ENCODE data around the gene KASH5. TPM values are rescaled to one million over a fixed set of nuclear protein-coding genes. Genes with fewer than 3 reads are reported as not detected.
A peak's percentile ranks its signal among the peaks of the same experiment; 100 is the strongest.

KASH5 gene, protein sequence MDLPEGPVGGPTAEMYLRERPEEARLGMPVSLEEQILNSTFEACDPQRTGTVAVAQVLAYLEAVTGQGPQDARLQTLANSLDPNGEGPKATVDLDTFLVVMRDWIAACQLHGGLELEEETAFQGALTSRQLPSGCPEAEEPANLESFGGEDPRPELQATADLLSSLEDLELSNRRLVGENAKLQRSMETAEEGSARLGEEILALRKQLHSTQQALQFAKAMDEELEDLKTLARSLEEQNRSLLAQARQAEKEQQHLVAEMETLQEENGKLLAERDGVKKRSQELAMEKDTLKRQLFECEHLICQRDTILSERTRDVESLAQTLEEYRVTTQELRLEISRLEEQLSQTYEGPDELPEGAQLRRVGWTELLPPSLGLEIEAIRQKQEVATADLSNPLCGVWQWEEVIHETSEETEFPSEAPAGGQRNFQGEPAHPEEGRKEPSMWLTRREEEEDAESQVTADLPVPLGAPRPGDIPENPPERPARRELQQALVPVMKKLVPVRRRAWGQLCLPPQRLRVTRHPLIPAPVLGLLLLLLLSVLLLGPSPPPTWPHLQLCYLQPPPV
- total RNA-seq (2014; rRNA removed; shearing (Covaris generic); ENCODE audit: low replicate concordance) = 0.30 TPM in 1 of 2 replicates, not detected in the other

- in situ Hi-C loops (cut with HindIII; ENCODE audit: low pct_unique_long_range_greater_than_20kb, low sequenced_read_pairs) = no loop called here
- DNase-seq (ENCODE audit: low read depth) = no peak
Observed at GRCh38 chr19:49387936-49388372, at the start of gene KASH5. KASH5 (plus strand) TSS chr19:49388249; CDS start chr19:49390884, 2,635 bp downstream.

DNA sequence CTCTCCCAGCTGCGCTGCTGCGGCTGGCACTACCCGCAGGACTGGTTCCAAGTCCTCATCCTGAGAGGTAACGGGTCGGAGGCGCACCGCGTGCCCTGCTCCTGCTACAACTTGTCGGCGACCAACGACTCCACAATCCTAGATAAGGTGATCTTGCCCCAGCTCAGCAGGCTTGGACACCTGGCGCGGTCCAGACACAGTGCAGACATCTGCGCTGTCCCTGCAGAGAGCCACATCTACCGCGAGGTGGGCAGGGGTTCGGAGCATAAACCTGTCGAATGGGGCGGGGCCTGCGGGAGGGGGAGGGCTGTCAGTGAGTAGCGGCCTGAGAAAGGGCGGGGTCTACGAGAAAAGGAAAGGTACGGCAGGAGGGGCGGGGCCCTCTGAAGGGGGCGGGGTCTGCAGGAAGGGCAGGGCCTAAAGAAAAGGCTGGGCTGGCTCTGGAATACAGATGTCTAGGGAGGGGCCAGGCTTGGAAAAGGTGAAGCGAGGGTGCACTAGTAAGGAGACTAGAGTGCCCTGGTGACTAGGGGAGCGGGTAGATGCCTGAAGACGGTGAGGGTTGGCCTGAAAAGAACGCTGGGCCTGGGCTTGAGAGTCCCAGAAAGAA lies 49.3 kb upstream of the KASH5 start:
- DNase-seq (ENCODE audit: low read depth) = peak; percentile 82
- in situ Hi-C loops (cut with HindIII; ENCODE audit: low pct_unique_long_range_greater_than_20kb, low sequenced_read_pairs) = no loop called here

- peak; percentile 97 for DNase-seq (ENCODE audit: low read depth)
- in situ Hi-C loops (cut with HindIII; ENCODE audit: low pct_unique_long_range_greater_than_20kb, low sequenced_read_pairs) = no loop called here
Observed at GRCh38 chr19:49339301-49340068, 48.6 kb upstream of the KASH5 start.

DNA sequence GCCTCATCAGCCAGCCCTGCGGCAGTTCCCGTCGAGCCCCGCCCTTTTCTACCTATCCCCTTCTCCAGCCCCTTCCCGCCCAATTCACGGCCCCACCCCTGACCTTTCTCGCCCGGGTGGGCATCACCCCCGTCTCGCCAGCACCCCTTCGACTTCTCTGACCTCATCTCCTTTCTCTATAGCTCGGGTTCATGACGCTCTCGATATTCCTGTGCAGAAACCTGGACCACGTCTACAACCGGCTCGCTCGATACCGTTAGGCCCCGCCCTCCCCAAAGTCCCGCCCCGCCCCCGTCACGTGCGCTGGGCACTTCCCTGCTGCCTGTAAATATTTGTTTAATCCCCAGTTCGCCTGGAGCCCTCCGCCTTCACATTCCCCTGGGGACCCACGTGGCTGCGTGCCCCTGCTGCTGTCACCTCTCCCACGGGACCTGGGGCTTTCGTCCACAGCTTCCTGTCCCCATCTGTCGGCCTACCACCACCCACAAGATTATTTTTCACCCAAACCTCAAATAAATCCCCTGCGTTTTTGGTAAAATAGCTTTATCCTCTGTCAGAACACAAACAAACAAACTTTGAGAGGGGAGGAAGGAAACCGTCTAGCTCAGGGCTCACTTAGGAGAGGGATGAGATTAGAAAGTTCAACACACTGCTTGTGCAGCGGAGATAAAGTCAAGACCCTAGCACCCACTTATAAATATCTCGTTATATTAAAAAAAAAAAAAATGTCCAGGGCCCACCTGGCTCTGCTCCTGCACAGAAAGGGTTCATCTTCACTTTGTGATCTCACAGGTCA lies 47.8 kb upstream of the KASH5 start:
- in situ Hi-C loops (cut with HindIII; ENCODE audit: low pct_unique_long_range_greater_than_20kb, low sequenced_read_pairs) = no loop called here

GRCh38 chr19:49340865-49341718 lies 47.0 kb upstream of the KASH5 start:
- in situ Hi-C loops (cut with HindIII; ENCODE audit: low pct_unique_long_range_greater_than_20kb, low sequenced_read_pairs) = no loop called here
- no peak for DNase-seq (ENCODE audit: low read depth)

More for the DNA sequence above, 47.8 kb upstream of the KASH5 start:
- DNase-seq (ENCODE audit: low read depth) = peak; percentile 57

DNA sequence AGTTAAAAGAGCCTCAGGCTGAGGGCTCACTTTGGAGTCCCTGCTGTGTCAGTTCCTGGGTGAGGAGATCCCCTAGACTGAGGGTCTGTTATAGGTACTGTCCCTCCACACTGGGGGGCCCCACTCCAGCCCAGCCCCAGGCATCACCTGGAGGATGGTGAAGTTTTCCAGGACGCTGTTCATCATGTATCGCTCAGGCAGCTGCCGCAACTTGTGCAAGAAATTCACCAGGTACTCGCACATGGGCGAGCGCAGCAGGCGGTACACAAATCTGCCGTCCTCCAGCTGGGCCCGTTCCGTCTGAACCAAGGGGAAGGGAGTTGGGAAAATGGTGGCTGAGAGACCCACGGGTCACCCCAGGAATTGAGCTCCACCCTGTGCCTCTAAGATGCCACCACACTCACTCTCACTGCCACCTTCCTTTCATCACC lies 45.7 kb upstream of the KASH5 start:
- DNase-seq (ENCODE audit: low read depth) = no peak
- in situ Hi-C loops (cut with HindIII; ENCODE audit: low pct_unique_long_range_greater_than_20kb, low sequenced_read_pairs) = no loop called here

DNA sequence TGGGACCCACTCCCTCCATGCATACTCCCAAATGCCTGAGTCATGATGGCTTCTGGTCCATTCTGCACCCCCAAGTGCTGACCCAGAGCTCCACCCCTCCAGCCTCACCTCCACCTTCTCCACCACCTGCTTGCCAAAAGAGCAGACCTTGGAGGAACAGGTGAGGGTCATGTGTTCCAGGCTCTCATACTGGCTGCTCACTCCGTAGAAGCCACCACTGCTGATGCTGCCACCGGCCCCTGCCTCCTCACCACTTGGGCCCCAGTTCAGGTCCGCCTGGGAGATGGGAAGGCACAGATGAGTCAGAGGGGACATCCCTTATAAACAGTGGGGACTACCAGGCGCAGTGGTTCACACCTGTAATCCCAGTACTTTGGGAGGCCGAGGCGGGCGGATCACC lies 44.9 kb upstream of the KASH5 start:
- DNase-seq (ENCODE audit: low read depth) = no peak
- in situ Hi-C loops (cut with HindIII; ENCODE audit: low pct_unique_long_range_greater_than_20kb, low sequenced_read_pairs) = no loop called here

GRCh38 chr19:49344505-49345423 lies 43.3 kb upstream of the KASH5 start:
- in situ Hi-C loops (cut with HindIII; ENCODE audit: low pct_unique_long_range_greater_than_20kb, low sequenced_read_pairs) = no loop called here
- no peak for DNase-seq (ENCODE audit: low read depth)

GRCh38 chr19:49347191-49347590 lies 40.9 kb upstream of the KASH5 start:
- in situ Hi-C loops (cut with HindIII; ENCODE audit: low pct_unique_long_range_greater_than_20kb, low sequenced_read_pairs) = no loop called here
- DNase-seq (ENCODE audit: low read depth) = no peak

GRCh38 chr19:49347835-49348234 lies 40.2 kb upstream of the KASH5 start:
- in situ Hi-C loops (cut with HindIII; ENCODE audit: low pct_unique_long_range_greater_than_20kb, low sequenced_read_pairs) = no loop called here

DNA sequence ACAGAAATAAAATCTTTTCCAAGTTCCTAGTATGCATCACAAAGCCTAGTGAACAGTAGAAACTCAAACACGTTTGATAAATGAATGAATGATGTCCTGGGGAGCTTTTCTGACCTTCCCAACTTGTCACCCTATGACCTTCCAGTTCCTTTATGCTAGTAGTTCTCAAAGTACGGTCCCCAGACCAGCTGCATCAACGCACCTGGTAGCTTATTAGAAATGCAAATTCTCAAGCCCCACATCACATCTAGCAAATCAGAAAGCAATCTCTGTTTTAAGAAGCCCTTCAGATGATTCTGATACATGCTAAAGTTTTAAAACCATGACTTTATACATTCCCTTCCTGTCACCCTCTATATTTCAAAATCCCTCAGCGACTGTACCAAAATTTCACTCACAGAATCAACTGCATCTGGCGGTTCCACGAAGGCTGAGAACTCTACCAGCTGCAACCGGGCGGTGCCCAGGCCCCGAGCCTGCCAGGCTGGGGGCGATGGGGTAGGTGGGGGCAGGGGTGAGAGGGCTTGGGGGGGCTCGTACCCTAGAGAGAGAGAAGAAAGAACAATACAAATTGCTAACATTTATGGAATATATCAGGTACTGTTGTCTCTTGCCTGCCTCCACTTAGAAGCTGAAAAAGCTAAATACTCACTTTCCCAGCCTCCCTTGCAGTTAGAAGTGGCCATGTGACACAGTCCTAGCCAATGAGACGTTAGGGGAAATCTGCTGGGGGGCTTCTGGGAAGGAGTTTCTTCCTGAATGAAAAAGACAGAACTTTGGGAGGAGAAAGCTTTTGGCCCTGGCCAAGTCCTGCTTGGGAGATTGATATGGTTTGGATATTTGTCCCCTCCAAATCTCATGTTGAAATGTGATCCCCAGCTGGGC lies 39.5 kb upstream of the KASH5 start:
- in situ Hi-C loops (cut with HindIII; ENCODE audit: low pct_unique_long_range_greater_than_20kb, low sequenced_read_pairs) = no loop called here
- no peak for DNase-seq (ENCODE audit: low read depth)

More at GRCh38 chr19:49347835-49348234, 40.2 kb upstream of the KASH5 start:
- peak; percentile 48 for DNase-seq (ENCODE audit: low read depth)

DNA sequence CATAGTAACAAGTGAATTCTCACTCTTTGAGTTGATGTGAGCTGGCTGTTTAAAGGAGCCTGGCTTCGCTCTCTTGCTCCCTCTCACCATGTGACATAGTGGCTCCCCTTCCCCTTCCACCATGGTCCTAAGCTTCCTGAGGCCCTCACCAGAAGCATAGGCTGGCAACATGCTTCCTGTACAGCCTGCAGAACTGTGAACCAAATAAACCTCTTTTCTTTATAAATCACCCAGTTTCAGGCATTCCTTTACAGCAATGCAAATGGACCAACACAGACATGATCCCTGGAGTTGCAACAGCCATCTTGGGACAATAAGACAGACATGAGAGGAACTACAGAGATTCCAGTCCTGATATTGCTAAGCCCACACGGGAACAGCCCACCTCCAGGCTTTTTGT lies 38.5 kb upstream of the KASH5 start:
- in situ Hi-C loops (cut with HindIII; ENCODE audit: low pct_unique_long_range_greater_than_20kb, low sequenced_read_pairs) = no loop called here
- no peak for DNase-seq (ENCODE audit: low read depth)

- in situ Hi-C loops (cut with HindIII; ENCODE audit: low pct_unique_long_range_greater_than_20kb, low sequenced_read_pairs) = no loop called here
- no peak for DNase-seq (ENCODE audit: low read depth)
Observed at GRCh38 chr19:49355909-49356353, 32.1 kb upstream of the KASH5 start.

DNA sequence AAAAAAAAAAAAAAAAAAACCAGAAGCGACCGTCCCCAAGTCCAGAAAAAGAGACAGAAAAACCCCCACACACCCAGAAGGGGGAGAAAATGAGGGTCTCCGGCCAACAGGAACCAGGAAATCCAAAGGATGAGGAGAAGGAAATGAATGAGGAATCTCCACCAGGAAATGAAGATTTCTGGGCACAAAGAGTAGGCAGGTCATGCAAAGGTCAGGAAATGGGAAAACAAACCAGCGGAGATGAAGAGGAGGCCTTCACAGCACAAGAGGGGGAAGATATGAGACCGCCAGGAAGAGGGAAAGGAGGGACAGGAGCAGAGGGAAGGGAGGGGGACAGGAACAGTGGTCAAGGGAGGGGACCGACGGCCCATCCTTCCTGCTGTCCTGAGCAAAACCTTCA lies 31.7 kb upstream of the KASH5 start:
- in situ Hi-C loops (cut with HindIII; ENCODE audit: low pct_unique_long_range_greater_than_20kb, low sequenced_read_pairs) = no loop called here
- DNase-seq (ENCODE audit: low read depth) = no peak

GRCh38 chr19:49357186-49357585 lies 30.9 kb upstream of the KASH5 start:
- no peak for DNase-seq (ENCODE audit: low read depth)
- in situ Hi-C loops (cut with HindIII; ENCODE audit: low pct_unique_long_range_greater_than_20kb, low sequenced_read_pairs) = no loop called here

Measured in Caki2 (cell line).